Measurements from ENCODE around the gene ACP2.
"Not testable (repeated sequence)": the region's sequence is repeated elsewhere in the genome, so short reads cannot be mapped to it uniquely, and the experiment has no call there.

ACP2 gene

DNA sequence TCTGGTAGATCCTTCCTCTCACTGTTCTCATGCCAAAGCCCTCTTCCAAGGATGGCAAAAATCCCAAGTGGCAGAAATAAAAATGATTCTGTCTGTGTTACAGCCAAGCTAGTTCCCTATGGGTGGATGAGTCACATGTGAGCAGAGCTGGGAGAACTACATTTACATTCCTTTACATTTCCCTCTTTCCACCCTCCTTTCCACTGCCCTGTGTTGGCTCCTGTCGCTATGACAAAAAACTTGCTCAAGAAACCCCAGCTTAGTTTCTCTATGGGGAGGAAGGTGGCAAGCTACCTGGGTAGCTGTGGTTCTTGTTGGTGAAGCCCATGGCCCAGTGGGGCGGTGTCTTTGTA is 44.0 kb downstream of the ACP2 start:
- no peak for DNase-seq (ENCODE audit: low spot score)

DNA sequence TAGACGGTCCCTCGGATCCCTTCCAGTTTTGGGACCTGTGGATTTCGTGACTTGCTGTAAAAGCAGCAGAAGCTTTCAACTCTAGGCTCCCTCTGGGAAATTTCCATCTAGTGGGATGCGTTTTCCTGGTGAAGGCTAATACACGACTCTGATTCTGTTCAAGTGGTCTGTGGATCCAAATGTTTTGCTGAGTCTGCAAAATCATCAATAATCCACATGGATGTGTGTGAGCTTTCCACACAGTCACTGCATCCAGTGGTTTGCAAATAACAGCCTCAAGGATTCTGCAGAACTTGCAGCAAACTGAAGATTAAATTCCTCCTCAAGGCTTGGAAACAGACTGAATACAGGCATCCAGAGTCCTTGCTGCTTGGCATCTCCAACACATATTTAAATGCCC is 46.0 kb downstream of the ACP2 start:
- DNase-seq (ENCODE audit: low spot score) = no peak

DNA sequence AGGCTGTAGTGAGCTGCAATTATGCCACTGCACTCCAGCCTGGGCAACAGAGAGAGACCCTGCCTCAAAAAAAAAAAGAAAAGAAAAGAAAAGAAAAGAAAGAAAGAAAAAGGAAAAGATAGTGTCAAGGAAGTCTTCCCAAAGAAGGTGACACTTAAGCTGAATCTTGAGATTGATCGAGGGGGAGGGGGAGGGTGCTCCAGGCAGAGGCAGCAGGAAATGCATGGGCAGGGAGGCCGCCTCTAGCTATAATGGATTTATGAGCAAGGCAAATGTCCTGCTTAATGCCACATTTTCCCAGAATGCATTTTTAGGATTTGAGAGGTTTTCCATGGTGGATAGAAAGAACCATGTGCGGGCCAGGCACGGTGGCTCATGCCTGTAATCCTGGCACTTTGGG is 47.6 kb downstream of the ACP2 start:
- DNase-seq (ENCODE audit: low spot score) = no peak

DNA sequence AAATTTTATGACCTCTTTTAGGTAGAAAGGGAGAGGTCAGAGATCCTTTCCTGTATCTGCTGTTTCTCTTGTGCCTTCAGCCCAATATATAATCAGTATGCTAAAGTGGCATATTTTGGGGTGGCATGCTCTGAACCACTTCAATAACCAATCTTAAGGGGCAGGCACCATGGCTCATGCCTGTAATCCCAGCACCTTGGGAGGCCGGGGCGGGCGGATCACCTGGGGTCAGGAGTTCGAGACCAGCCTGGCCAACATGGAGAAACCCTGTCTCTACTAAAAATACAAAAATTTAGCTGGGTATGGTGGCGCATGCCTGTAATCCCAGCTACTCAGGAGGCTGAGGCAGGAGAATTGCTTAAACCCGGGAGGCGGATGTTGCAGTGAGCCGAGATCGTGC is 50.5 kb downstream of the ACP2 start:
- not testable (repeated sequence) for DNase-seq (ENCODE audit: low spot score)

DNA sequence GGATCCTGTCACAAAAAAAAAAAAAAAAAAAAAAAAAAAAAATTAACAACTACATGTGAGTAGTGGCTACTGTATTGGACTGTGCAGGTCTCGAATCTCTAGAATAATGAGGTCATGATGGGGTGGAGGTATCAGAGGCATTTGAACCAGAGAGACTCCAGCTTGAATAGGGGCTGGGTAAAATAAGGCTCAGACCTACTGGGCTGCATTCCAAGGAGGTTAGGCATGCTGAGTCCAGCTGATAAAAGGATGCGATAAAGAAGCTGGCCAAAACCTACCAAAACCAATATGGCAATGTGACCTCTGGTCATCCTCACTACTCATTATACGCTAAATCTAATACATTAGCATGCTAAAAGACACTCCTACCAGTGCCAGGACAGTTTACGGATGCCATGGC is 56.5 kb downstream of the ACP2 start:
- DNase-seq (ENCODE audit: low spot score) = no peak

DNA sequence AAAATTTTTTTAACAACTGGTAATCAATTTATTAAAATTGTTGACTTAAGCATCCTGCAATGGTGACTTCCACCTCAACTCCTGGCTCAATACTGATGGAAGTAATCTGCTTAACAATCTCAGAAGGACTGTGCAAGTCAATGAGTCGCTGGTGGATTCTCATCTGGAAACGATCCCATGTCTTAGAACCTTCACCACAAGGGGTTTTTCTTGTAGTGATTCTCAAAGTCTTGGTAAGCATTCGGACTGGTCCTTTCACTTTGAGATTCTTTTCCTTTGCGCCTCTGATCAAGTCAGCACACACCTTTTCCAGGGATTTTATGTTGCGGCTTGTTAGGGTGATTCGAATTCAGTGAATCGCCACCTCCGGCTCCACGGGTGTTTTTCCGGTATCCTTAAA is 57.5 kb downstream of the ACP2 start:
- DNase-seq (ENCODE audit: low spot score) = not testable (repeated sequence)

All from D341Med (cell line).